ENCODE results near the gene ABHD2. TPM values are rescaled to one million over a fixed set of nuclear protein-coding genes. Genes with fewer than 3 reads are reported as not detected.
"Not testable (repeated sequence)": the region's sequence is repeated elsewhere in the genome, so short reads cannot be mapped to it uniquely, and the experiment has no call there.

ABHD2 gene
- total RNA-seq, 1 donor from 2014 or later = 48.2 TPM

DNA sequence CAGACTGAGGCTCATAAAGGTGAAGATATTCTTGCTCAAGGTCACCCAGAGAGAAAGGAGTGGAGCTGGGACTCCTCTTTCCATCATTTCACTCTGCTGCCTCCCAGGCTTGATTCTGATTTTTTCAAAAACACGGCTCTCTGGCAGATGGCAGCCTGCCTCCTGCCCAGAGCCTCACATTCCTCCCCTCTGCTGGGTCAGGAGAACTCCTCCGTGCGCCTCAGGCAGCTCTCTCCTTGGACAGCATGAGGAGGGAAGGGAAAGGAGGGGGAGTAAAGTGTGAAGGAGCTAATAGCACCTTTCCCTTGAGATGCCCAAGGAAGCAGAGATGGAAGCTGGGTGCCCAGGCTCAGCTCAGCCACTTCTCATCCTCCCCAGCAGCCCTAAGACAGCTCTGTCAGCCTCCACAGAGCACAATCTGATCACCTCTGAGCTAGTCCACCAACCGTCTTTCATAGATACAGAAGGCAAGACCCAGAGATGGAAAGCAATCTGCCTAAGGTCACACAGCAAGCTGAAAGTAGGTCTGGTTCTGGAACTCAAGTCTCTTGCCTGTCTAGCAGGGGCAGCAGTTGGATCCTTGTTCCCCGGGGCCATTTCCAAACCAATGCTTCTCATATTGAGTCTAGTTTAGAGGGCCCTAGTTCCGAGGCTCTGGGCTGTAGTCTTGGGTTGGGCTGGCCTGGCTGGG, 129.6 kb downstream of the ABHD2 start:
- DNase-seq (ENCODE audit: low read depth in 2 of 2) = no peak

DNA sequence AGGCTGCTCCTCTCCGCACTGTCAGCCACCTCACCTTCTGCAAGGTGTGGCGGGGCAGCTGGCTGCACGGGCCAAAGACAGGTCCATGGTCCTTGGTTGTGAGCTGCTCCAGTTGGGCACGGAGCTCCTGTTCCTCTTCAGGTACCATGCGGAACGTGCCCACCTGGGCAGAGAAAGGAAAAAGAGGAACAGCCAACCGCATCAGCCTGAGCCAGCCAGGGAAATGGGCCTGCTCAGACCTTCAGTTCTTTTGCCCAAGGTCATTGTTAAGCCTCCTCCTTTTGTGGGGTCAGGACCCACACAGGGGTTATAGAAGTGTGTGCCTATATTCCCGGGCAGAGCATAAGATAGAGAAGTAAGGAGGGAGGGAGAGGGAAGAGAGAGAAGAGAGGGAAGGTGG, 130.3 kb downstream of the ABHD2 start:
- DNase-seq (ENCODE audit: low read depth in 2 of 2) = no peak

DNA sequence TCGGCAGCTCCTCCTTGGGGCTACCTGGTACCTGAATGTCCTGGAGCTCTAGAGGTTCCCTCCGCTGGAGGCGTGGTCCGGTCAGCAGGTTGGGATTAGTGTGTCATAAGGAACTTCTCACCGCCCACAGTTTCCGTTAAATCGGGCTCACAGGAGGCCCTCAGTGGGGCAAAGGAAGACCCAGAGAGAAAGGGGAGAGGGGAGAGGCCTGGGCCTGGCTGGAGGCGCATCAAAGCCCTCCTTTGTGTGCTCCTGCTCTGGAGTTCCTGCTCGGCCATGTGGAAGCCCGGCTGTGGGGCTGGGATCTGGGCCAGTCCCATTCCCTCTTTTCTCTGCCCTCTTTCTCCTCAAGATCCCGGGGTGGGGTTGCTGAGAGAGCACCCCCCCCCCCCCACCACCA, 133.3 kb downstream of the ABHD2 start, which contains the start of gene RLBP1:
RLBP1 (minus strand) TSS at position 37 of the 400 bp plus-strand sequence. CDS start 2,604 bp downstream, outside the sequence.
- no peak for DNase-seq (ENCODE audit: low read depth in 2 of 2)

DNA sequence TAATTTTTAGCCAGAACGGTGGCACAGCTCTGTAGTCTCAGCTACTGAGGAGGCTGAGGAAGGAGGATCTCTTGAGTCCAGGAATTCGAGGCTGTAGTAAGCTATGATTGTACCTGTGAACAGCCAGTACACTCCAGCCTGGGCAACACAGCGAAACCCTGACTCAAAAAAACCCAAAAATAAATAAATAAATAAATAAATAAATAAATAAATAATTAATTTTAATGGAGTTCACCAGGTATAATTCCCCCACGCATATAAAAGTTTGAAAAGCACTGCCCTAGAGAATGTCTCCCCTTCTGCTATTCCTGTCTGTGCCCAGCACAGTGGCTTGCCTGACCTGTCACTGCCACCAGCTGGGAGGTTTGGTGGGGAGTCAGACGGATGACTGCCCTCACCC, 137.3 kb downstream of the ABHD2 start:
- no peak for DNase-seq (ENCODE audit: low read depth in 2 of 2)

DNA sequence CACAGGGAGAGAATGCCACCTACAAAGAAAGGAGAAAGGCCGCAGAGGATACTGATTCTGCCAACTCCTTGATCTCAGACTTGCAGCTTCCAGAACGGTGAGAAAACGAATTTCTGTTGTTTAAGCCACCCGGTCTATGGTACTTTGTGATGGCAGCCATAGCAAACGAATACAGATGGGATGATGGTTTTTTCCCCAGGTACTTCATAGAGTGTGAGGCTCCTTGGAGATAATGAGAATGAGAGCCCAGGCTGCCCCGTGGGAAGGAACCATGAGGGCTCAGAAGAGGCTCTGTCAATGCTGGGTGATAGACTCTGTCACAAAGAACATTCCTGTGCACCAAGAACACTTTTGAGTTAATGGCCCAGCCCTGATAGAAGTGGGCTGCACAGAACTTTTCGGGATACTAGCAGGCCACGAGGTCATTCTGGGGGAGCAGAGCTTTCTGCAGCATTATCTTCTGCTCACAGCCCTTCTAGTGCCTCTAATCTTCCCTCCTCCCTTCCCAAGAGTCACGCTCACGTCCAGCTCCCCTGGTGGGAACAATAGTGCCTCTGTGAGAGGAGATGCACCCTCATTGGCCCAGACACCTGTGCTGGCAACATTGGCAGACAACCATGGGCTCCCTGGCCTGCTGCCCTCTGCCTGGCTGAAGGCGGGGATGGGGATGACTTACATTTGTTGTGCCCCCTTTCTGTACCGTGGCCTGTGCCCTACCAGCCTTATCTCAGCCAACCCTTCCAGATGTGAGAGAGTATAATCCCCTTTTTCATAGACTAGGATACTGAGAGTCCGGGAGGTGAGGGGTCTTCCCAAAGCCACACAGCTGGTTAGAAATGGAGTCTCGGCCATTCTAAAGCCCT, 138.3 kb downstream of the ABHD2 start:
- no peak for DNase-seq (ENCODE audit: low read depth in 2 of 2)

DNA sequence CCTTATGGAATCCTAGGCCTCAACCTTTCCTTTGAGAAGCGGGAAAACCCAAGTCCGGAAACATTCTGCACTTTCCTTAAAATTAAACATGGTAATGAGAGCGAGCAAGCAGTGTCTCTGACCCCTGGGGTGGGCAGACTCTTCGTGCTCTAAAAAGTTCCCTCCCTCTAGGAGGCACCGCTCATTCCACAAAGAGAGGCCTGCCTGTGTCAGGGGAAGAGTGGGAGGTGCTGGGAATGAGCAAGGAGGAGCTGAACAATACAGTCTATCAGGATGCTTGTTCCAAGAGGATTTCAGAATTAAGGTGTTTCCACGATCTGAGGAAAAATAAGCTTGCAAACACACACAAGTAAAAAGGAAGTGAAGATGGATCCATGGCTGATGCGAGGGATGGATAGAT, 139.2 kb downstream of the ABHD2 start:
- no peak for DNase-seq (ENCODE audit: low read depth in 2 of 2)

DNA sequence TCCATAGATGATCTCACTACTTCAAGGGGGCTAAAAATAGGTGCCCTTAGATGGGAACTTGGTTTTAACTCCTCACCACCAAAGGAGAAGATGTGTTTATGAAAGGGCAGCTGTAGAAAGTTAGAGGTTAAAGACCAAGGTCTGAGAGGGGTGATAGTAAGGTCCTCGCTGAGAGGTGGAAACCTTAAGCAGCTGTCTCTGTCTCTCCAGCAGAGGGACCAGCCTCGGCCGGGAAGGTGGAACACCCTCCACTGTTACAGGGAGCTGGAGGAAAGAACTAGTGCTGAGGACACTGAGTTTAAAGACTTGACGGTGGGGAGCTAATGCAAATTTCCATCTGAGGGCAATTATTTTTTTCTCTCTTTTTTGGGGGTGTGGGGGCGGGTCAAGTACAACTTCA, 142.0 kb downstream of the ABHD2 start:
- DNase-seq (ENCODE audit: low read depth in 2 of 2) = no peak

DNA sequence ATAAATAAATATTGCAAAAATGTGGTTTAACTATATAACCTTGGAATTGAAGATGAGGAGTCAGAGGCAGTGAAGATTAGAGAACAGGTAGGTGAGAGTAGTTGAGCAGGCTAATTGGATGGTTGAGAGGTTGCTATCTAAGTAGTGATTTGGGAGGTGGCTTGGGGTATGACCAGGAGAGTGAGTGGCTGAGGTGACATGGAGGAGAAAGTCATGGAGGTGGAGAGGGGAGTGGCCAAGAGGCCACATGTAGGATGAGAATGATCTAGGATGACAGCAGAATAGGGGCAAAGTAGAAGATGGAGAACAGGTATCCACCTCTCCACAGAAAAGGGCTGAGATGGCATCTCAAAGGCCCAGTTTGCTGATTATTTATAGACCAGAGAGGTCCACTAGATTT, 143.6 kb downstream of the ABHD2 start:
- no peak for DNase-seq (ENCODE audit: low read depth in 2 of 2)

DNA sequence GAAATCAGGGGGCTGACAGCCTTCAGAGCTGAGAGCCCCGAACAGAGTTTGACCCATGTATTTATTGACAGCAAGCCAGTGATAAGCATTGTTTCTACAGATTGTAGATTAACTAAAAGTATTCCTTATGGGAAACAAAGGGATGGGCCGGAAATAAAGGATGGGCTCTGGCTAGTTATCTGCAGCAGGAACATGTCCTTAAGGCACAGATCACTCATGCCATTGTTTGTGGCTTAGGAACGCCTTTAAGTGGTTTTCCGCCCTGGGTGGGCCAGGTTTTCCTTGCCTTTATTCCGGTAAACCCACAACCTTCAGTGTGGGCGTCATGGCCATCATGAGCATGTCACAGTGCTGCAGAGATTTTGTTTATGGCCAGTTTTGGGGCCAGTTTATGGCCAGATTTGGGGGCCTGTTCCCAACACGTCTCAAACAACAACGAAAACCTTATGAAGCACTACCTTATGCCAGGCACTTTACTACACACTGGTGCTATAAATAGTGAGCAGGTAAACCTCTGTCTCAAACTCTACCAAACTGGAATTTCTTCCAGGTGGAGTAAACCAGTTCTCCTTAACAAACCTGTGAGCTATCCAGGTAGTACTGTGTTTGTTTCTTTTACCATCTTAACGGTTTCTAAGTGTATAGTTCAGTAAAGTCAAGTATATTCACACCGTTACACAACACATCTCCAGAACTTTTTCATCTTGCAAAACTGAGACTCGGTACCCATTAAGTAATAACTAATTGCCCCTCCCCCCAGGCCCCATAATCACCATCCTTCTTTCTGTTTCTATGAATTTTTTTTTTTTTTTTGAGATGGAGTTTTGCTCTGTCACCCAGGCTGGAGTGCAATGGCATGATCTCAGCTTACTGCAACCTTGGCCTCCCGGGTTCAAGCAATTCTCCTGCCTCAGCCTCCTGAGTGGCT, 151.9 kb downstream of the ABHD2 start:
- not testable (repeated sequence) for DNase-seq (ENCODE audit: low read depth in 2 of 2)

DNA sequence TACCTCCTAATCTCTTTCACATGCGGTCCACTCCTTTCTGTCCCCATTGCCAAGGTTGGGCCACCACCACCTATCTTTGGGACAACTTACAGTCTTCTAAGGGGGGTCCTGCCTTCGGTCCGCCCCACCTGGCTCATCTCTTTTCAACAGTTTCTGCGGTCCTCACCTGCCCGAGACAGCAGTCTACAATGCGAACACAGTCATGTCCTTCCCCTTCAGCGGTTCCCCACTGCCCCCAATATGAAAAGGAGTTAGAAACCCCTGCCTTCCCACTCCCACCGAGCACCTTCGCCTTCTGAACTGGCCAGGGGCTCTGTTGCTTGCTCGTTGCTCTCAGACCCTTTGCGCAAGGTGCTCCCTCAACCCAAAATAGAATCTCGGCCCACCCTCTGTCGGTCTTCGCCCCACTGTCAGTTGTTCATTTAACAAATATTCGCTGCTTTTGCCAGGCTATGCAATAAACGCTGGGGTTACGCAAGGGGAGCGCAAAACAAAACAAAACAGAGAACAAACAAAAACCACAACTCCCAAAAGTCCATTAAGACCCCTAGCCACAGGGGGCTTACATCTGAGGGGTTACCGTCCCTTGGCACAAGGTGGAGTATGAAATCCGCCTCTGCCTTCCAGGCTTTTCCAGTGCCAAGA, 154.9 kb downstream of the ABHD2 start:
- no peak for DNase-seq (ENCODE audit: low read depth in 2 of 2)

DNA sequence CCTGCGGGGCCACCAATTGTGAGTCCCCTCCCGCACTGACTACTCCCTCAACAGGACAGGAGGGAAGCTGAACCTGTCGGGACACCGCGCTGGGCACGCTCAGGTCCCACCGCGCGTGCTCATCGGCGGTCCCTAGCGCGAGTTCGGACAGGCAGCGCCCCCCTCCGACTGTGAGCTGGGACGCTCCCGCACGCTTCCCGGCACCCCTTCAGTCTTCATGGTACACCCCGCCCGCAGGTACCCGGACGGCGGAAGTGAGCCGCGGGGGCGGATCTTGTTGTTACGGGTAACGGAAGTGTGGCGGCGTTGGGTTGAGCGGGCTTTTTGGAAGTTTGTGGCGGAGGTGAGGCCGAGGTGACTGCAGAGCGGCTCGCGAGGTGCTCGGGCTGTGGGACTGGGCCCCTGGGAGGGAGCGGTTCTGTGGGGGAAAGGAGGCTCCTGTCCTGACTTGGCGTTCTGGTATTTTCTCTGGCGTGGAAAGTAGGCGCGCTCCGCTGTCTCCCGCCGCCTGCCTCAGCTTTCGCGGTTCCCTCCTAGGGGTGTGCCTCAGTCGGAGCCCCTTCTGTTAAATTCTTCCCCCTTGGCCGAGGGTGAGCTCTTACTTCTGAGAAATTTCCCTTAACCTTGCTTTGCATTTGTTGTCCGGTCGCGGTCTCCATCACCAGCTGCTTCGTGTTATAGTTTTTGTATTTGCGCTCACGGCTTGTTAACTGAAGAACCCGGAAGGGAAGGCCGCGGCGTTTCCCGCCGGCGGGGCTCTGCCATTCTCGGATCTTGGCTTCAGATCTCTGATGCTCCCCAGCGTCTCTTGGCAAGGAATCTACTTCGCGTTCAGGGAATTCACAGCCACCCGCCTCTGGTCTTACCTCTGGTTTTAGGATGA, 155.7 kb downstream of the ABHD2 start, which contains the start of gene FANCI:
FANCI (plus strand) TSS at position 289 of the 883 bp plus-strand sequence. CDS start 3,669 bp downstream, outside the sequence.
- DNase-seq (ENCODE audit: low read depth in 2 of 2) = peak; percentile 92 to 96

DNA sequence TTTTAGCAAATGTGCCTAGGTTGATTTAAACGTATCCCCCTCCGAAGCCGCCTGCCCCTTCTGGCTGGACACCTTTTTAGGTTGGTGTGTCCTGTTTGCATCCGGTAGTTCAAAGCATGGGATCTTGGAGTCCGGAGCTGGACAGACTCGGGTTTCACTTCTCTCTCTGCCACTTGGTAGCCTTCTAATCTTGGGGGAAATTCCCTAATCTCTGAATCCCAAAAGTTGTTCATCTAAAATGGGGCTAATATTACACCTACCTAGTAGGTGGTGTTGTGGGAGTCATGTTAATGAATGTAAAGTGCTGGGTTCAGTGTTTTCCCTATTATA, 156.3 kb downstream of the ABHD2 start:
- no peak for DNase-seq (ENCODE audit: low read depth in 2 of 2)

DNA sequence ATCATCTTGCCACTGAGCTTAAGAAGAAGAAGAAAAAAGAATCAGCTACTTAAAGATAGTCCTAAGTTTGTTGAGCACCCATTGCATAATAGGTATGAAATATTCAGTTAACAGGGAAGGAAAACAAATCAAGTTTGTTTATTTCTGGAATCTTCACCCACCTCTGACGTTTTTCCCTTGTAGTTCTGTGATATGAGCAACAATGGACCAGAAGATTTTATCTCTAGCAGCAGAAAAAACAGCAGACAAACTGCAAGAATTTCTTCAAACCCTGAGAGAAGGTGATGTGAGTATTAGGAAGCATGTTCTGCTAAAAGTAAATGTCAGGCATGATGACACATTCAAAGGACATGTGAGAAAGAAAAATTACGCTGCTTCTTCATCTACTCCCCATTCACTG, 159.2 kb downstream of the ABHD2 start:
- peak in 1 of 2 donors; percentile 19 for DNase-seq (ENCODE audit: low read depth in 2 of 2)

DNA sequence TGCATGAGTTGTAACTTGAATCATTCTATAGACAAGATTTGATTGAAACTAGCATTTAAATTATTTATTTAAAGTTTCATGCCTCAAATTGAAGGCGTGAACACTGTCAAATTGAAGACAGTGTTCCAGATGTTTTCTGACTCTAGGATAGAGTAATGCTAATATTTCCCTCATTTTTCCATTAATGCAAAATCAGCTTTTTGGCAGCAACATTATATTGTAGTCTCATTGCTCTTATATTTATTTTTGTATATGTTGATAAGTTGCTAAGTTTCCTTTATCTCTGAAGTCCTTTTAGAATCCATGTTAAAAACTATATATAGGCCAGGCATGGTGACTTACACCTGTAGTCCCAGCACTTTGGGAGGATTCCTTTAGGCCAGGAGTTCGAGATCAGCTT, 160.3 kb downstream of the ABHD2 start:
- DNase-seq (ENCODE audit: low read depth in 2 of 2) = no peak

DNA sequence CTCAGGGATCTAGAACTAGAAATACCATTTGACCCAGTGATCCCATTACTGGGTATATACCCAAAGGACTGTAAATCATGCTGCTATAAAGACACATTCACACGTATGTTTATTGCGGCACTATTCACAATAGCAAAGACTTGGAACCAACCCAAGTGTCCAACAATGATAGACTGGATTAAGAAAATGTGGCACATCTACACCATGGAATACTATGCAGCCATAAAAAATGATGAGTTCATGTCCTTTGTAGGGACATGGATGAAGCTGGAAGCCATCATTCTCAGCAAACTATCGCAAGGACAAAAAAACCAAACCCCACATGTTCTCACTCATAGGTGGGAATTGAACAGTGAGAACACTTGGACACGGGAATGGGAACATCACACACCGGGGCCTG, 161.9 kb downstream of the ABHD2 start:
- DNase-seq (ENCODE audit: low read depth in 2 of 2) = not testable (repeated sequence)

Other genes with a start within 250 kb of the ABHD2 start
- 56.7 and 76.0 TPM in 2 replicates for gene HAPLN3, start 192.9 kb upstream of the ABHD2 start, total RNA-seq
- 31.2 and 40.1 TPM in 2 replicates for gene MFGE8, start 175.1 kb upstream of the ABHD2 start, total RNA-seq
- not detected in 2 replicates for gene RLBP1, start 133.1 kb downstream of the ABHD2 start, total RNA-seq
- 9.7 and 19.4 TPM in 2 replicates for gene FANCI, start 155.5 kb downstream of the ABHD2 start, total RNA-seq
- gene POLG, start 246.4 kb downstream of the ABHD2 start, total RNA-seq = 42.3 and 63.7 TPM in 2 replicates

Data from lung microvascular endothelial cell (primary cell).